Cardiac fibroblast (primary cell): ENCODE measurements around the gene AP1M2.

ENCODE experiments used
- DNase-seq, 2 donors: peaks; one replicate each; pipeline versions ENCODE4 v3.0.0 to v3.0.0-alpha.2; 2010; ENCODE audit warnings: low read depth in 2 of 2
- H3K4me3 ChIP-seq, 2 donors: replicated peaks in 1 of 2; 1 replicate in 1 of 2; 2 replicates in 1 of 2; pipeline ENCODE4 v1.5.1; 2011; ENCODE audit warnings: low read depth in 2 of 2, low read length in 2 of 2, mild to moderate bottlenecking in 2 of 2, moderate library complexity in 1 of 2
- CTCF ChIP-seq: IDR thresholded peaks from one replicate; pipeline ENCODE4 v1.5.1; 2011; ENCODE audit warnings: low read depth, mild to moderate bottlenecking, low read length, inconsistent platforms

AP1M2 gene

GRCh38 chr19:10549733-10550132 lies 37.4 kb downstream of the AP1M2 start:
- H3K4me3 ChIP-seq, result no peak overlapping the region
- DNase-seq, result no peak
- no peak for TF ChIP-seq CTCF

- no peak for TF ChIP-seq CTCF
- DNase-seq, result no peak
- H3K4me3 ChIP-seq, result no peak overlapping the region
Observed at GRCh38 chr19:10548746-10549276, 38.3 kb downstream of the AP1M2 start.

GRCh38 chr19:10546817-10547216 lies 40.3 kb downstream of the AP1M2 start:
- no peak for DNase-seq
- TF ChIP-seq CTCF, result no peak
- H3K4me3 ChIP-seq, result no peak overlapping the region

- no peak for TF ChIP-seq CTCF
- DNase-seq, result no peak
- H3K4me3 ChIP-seq, result peak overlapping the region; percentile 84 to 86
Observed at GRCh38 chr19:10544753-10545251, 42.3 kb downstream of the AP1M2 start.

GRCh38 chr19:10544242-10544752 lies 42.8 kb downstream of the AP1M2 start:
- H3K4me3 ChIP-seq, result peak overlapping the region; percentile 84 to 86
- TF ChIP-seq CTCF, result no peak
- DNase-seq, result no peak

- DNase-seq, result peak; percentile 63 to 74
- H3K4me3 ChIP-seq, result peak within 1 kb of the TSS; percentile 84 to 86
- no peak for TF ChIP-seq CTCF
Observed at GRCh38 chr19:10543420-10544241, 43.5 kb downstream of the AP1M2 start, which contains the start of gene ATG4D. Gene ATG4D (plus strand): TSS chr19:10543904. CDS start chr19:10544091, 187 bp downstream.
